NCI-H774 (cell line): ENCODE data around the gene OR52M1.

Experiments
- DNase-seq: peaks from one replicate; lab custom pipeline; 2025; lab: John Stamatoyannopoulos, UW

Gene OR52M1

GRCh38 chr11:4544891-4545290 lies at the start of gene OR52M1:
OR52M1 (plus strand) TSS chr11:4545191; CDS start chr11:4545191, 0 bp downstream.
- DNase-seq = no peak

GRCh38 chr11:4495487-4495886 lies 49.5 kb upstream of the OR52M1 start:
- DNase-seq = no peak

GRCh38 chr11:4495986-4496385 lies 49.0 kb upstream of the OR52M1 start:
- DNase-seq = no peak

- DNase-seq = no peak
Observed at GRCh38 chr11:4496557-4497248, 48.3 kb upstream of the OR52M1 start.

- DNase-seq = no peak
Observed at GRCh38 chr11:4508886-4509285, 36.1 kb upstream of the OR52M1 start.

- DNase-seq = no peak
Observed at GRCh38 chr11:4511282-4512245, 33.4 kb upstream of the OR52M1 start.

GRCh38 chr11:4514196-4514595 lies 30.8 kb upstream of the OR52M1 start:
- DNase-seq = no peak

GRCh38 chr11:4522339-4522738 lies 22.7 kb upstream of the OR52M1 start:
- no peak for DNase-seq

GRCh38 chr11:4522752-4523151 lies 22.2 kb upstream of the OR52M1 start:
- no peak for DNase-seq

GRCh38 chr11:4523666-4524065 lies 21.3 kb upstream of the OR52M1 start:
- DNase-seq = no peak

GRCh38 chr11:4527926-4528325 lies 17.1 kb upstream of the OR52M1 start:
- DNase-seq = no peak

- DNase-seq = peak; percentile 13
Observed at GRCh38 chr11:4531686-4532085, 13.3 kb upstream of the OR52M1 start.

GRCh38 chr11:4539603-4540219 lies 5.3 kb upstream of the OR52M1 start:
- no peak for DNase-seq

GRCh38 chr11:4541071-4541470 lies 3.9 kb upstream of the OR52M1 start:
- DNase-seq = no peak

GRCh38 chr11:4543561-4543960 lies 1.4 kb upstream of the OR52M1 start:
- no peak for DNase-seq

- DNase-seq = no peak
Observed at GRCh38 chr11:4546878-4547277, 1.9 kb downstream of the OR52M1 start.

- no peak for DNase-seq
Observed at GRCh38 chr11:4547416-4547815, 2.4 kb downstream of the OR52M1 start.

- DNase-seq = no peak
Observed at GRCh38 chr11:4551346-4551979, 6.5 kb downstream of the OR52M1 start.

GRCh38 chr11:4559527-4560440 lies 14.8 kb downstream of the OR52M1 start:
- no peak for DNase-seq

GRCh38 chr11:4560467-4560866 lies 15.5 kb downstream of the OR52M1 start:
- no peak for DNase-seq

GRCh38 chr11:4565371-4565770 lies 20.4 kb downstream of the OR52M1 start:
- no peak for DNase-seq
